Measurements from ENCODE around the gene ZRANB1.

Gene ZRANB1

GRCh38 chr10:125006188-125006680, 64.3 kb downstream of the ZRANB1 start:
- no peak for DNase-seq (ENCODE audit: low read depth)

DNA sequence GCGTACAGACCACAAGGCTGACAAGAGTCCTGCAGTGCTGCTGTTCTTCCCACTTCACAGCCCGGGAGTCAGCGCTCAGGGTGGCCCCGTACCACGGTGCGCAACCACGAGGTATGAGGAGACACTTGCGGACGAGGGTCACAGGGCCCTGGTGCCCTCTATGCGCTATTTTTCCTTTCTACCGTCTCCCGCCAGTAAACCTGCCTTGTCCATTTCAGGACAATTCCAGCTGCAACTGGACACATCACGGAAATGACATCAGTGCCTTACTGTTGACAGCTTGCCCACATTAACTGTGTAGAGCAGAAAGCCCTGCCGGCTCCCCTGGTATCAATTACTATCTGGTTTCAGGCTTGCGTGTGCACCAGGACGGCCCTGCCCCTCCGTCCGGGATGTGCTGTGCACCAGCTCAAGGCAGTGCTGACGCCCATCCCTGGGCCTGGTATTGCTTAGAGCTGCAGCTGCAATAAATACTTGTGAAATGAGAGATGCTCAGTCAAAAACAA, 65.1 kb downstream of the ZRANB1 start:
- DNase-seq (ENCODE audit: low read depth): no peak

- no peak for DNase-seq (ENCODE audit: low read depth)
Measured at GRCh38 chr10:125007436-125007835, 65.5 kb downstream of the ZRANB1 start.

GRCh38 chr10:125008689-125009638, 67.0 kb downstream of the ZRANB1 start:
- DNase-seq (ENCODE audit: low read depth): no peak

GRCh38 chr10:125009661-125010161, 67.8 kb downstream of the ZRANB1 start:
- no peak for DNase-seq (ENCODE audit: low read depth)

GRCh38 chr10:125010362-125010761, 68.4 kb downstream of the ZRANB1 start:
- DNase-seq (ENCODE audit: low read depth): no peak

- no peak for DNase-seq (ENCODE audit: low read depth)
Measured at GRCh38 chr10:125011171-125011925, 69.4 kb downstream of the ZRANB1 start.

DNA sequence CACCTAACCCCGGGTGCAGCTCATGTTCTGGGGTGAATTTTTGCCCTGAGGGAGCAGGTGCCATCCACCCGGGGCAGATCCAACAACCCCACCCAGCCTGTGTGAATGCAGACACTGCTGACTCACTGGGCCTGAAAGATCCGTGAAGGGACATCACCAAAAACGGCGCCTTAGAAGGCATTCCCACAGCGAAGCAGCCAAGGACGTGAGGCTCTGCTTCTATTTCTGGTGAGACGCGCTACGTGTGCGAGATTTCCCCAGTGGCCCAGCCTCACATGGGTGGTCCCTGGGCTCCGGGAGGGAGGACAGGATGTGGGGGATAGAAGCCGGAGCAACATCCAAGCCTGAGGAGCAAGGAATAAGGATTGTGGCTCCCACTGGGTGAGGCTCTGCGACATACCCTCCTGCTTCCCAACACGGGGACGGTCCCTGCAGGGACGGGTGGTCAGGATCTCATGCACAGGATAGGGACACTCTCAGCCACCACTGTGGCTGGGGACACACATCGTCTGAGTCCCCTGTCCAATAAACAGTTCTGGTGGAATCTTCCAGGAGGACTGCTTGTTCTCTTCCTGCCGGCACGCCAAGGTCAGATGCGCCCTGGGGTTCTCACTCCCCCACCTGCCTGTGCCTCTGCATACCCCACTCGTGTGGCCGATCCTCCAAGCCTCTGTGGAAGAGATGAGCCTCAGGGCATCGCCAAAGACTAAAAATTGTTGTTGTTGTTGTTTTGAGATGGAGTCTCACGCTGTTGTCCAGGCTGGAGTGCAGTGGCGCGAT, 70.2 kb downstream of the ZRANB1 start:
- no peak for DNase-seq (ENCODE audit: low read depth)

DNA sequence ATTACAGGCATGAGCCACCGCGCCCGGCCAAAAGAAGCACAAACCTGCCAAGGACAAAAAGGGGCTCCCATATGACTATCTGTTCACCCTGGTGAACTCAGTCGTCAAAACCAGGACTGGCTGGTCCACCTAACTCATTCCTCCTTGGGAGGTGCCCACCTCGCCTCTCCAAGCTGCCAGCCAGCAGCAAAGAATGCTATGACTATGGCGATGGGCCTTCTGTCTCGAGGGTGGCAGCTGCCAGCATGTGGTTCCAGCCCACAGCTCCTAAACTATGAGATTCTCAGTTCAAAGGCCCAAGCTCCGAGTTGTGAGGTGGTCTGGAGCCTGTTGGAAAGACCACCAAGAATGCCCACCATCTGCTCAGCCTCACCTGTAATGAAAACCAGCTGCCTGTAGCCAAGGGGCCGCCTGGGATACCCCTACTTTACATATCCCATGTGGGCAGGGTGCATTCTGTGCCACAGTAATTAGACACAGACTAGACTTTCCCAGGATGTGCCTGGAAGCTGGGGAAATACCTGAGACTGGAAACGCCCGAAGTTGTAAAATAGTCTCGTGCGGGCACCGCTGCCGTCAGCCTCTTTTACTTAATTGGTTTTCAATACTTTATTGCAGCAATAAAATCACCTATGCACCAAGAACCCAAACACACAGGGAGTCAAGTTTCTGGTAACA, 71.1 kb downstream of the ZRANB1 start:
- no peak for DNase-seq (ENCODE audit: low read depth)

DNA sequence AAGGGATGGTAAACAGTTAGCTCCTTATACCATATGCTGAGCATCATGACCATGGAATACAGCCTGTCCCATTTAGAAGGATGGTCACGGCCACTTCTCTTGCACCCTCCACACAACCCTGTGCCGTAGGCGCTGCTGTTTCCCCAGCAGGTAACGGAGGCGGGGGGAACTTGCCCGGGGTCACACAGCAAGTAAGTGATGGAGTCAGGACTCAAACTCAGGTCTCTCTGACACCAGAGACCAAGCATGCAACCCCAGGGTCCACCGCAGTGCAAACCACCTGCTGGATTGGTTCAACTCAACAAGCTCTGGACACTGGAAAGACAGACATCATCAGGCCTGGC, 71.6 kb downstream of the ZRANB1 start:
- DNase-seq (ENCODE audit: low read depth): no peak

DNA sequence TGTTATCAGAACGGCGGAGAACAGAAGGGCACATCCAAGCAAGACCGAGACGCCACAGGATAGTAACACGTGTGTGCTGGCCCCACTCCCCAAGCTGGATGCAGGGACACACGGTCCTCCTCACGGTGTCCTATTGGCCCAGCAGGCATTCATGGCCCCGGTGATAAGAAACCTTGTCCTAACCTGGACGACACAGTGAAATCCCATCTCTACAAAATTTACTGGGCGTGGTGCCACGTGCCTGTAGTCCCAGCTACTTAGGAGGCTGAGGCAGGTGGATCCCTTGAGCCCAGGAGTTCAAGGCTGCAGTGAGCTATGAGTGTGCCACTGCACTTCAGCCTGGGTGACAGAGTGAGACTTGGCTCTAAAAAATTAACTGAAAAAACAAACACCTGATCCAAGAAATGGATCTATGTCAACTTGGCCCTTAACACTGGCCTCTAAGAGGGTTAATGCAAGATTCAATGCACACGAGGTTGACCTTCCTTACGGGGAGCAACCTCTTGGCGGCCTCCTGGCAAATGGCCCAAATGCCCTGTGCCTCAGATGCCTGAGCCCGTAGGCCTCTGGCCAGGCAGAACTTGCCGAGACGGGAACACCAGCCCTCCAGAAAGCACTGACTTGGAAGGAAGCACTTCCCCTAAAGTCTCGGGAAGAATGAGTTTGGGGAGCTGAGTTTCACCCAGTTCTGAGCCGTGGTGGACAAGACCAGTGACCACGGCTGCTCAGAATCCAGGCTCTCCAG, 72.3 kb downstream of the ZRANB1 start:
- no peak for DNase-seq (ENCODE audit: low read depth)

GRCh38 chr10:125014836-125015355, 73.0 kb downstream of the ZRANB1 start:
- no peak for DNase-seq (ENCODE audit: low read depth)

DNA sequence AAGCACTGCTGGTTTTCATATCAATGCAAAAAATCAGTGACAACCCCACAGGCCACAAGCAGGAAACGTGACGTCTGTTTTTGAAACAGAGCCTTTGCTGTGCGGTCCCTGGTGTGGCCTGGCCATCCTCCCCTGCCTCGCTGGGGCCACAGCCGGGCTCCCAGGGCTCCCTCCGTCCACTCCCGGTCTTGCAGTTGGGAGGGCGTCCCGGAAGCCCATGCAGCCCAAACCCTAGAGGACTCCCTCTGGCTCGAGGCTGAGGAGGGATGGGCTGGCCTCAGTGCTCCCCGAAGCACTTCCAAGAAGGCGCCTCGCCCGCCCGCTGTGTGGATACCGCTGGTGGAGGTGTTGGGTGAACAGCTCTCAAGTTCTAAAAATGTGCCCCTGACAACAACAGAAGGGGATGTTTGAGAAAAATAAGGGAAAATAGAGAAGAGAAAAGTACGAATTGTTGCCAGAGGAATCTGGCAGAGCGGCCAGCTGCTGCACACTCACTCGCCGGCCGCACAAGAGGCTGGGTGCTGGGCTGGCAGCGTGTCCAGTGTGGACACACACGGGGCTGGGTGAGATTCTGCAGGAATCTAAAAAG, 73.5 kb downstream of the ZRANB1 start:
- peak; percentile 5 for DNase-seq (ENCODE audit: low read depth)

GRCh38 chr10:125016123-125016522, 74.2 kb downstream of the ZRANB1 start:
- DNase-seq (ENCODE audit: low read depth): no peak

DNA sequence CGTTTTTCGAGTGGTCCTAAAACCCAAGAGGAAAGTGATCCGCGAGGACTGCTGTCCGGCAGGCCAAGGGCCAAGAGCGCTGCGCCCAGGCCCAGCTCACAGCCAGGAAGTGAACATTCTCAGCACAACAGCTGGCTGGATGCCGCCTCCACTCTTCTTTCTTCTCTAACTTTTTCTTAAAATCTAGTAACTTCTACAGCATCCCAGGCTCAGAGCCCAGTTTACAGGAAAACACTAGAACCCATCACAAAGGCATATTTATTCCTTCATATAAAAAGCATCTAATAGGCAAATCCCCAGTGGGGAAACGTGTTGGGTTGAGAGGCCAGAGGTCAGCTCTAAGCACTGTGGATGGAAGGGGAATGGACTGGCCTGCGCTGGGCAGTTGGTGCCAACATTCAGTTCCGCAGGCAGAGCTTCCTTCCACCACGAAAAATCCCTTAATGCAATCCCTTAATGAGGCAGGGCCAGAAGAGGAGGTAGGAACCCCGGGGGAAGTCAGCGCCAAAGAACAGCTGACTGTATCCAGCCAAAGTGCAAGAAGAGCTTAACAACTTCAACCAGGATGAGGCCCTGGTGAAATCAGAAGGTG, 74.8 kb downstream of the ZRANB1 start:
- DNase-seq (ENCODE audit: low read depth): no peak

DNA sequence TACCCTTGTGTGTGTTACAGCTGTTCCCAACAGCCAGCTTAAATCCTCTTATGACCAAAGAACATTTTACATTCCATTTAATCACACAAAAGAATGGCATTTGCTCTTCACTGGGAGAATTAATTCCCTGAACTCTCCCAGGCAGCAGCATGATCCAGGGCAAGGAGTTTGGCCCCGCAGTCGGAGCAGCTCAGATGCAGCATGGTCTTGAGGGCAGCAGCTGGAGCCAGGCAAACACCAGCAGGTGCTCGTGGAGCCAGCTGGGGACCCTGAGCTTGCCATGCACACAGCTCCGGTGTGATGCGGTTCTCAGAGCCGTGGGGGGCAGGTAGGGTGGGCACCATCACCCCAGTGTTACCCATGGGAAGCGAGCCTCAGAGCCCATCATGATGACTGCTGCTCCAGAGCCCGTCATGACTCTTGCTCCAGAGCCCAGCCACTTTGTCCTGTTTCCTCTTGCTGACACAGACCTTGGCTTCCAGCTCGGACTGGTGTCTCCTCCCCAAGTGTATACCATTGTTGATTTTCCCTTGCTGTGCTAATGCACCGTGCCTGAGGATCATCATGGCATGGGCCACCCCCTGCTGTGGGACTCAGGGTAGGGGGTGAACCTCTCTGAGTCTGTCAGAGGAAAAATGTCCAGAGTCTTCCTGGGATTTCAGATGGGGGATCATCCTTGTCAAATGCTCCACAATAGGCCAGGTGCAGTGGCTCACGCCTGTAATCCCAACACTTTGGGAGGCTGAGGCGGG, 75.8 kb downstream of the ZRANB1 start:
- DNase-seq (ENCODE audit: low read depth): no peak

DNA sequence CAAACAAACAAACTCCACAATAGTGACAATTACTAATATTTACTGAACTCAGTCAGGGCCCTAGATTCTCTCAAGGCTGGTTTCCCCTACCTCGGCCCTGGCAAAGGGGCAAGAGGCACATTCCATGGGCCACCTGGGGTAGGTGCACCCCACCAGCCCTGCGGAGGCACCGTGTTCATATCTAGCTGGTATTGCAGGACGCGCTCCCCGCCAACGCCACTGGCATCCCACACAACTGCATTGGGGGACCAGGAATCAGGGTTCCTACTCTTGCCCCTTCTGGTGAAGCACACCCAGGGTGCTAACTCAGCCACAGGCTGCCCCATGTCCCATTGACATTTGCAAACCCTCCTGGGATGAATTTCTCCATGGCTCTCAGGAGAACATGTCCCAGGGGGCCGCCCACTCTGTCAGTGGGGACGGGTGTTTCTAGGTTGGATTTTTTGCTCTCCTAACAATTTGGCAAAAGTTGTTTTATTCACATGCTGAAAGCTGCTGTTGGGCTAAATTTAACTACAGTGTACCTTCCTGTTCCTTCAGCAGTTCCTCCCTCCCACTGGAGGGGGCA, 76.7 kb downstream of the ZRANB1 start:
- DNase-seq (ENCODE audit: low read depth): no peak

GRCh38 chr10:125020386-125020785, 78.5 kb downstream of the ZRANB1 start:
- no peak for DNase-seq (ENCODE audit: low read depth)

Data from stimulated activated CD8-positive, alpha-beta memory T cell treated with anti-CD3 and anti-CD28 coated beads, Interleukin-12 subunit alpha, Interleukin-12 subunit beta, amount 100 ng/mL, for 4 hours (primary cell).